HEK293T (cell line): ENCODE results near the gene HS1BP3.

Experiments
- ARNT ChIP-seq: fragments of 450-650 bp; IDR thresholded peaks from 2 replicates; pipeline ENCODE4 v1.6.1; 2017; ENCODE audit warnings: mild to moderate bottlenecking
- ELF4 ChIP-seq: fragments of 450-650 bp; IDR thresholded peaks from 2 replicates; pipeline ENCODE4 v1.6.1; 2017; ENCODE audit warnings: antibody characterized with exemption
- FOXA1 ChIP-seq: fragments of 450-650 bp; IDR thresholded peaks from 2 replicates; pipeline ENCODE4 v1.6.1; 2016; ENCODE audit warnings: mild to moderate bottlenecking
- NFRKB ChIP-seq: fragments of 450-650 bp; IDR thresholded peaks from 2 replicates; pipeline ENCODE4 v1.6.1; 2016; ENCODE audit warnings: mild to moderate bottlenecking, moderate library complexity
- SP1 ChIP-seq: fragments of 450-650 bp; IDR thresholded peaks from 2 replicates; pipeline ENCODE4 v1.6.1; 2017
- SUZ12 ChIP-seq: fragments of 450-650 bp; IDR thresholded peaks from 2 replicates; pipeline ENCODE4 v1.6.1; 2016; ENCODE audit warnings: mild to moderate bottlenecking

DNA sequence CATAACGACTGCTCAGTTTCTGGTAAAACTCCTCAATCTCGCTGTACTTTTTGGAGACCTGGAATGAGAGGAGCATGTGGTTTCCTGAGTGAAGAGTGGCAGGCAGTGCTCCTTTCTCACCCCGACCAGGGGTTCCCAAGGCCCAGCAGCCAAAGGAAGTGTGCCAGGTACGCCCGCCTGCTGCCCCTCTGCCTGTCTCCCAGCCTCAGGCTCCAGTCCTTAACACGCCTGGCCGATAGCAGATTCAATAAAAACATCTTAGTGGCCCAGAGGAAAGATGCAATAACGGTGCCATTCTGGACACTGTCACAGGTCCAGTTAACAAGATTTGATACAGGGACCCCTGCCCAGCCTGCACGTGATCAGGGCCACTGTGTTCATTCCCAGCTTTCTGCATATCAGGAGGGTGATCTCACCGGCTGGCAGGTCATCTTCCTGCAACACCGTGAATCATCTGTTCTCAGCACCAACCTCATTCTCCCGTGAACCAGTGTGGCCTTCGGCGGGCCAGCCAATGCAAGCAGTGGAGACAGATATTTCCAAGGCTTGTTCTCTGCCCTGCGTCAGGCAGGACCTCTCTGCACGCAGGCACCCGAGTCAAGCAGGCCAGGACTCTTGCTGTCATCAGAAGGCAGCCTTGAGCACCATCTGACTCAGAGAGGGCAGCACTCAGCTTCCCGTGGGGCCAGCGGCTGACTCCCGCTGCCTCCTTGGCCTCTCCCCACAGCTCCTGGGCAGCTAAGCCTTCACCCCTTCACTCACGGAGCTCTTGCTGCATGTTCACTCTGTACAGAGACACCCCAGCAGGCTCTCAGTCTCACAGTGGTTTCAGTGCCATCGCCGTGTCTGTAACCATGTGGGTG is 9.5 kb downstream of the HS1BP3 start:
- TF ChIP-seq SUZ12 (no peak), FOXA1 (no peak), SP1 (no peak), NFRKB (no peak), ELF4 (no peak), ARNT (no peak)
